Sigmoid colon (tissue), 7 donors: ENCODE data around the gene MMP12. TPM values are rescaled to one million over a fixed set of nuclear protein-coding genes. Genes with fewer than 3 reads are reported as not detected.

ENCODE experiments used
- DNase-seq: peaks from one replicate; pipeline ENCODE4 v3.0.0-alpha.2; 2019
- H3K27ac ChIP-seq, 4 donors: fragments of 200-600 bp; sonication (generic); one replicate each; pipeline ENCODE4 v1.5.1; 2016 to 2019; ENCODE audit warnings: mild to moderate bottlenecking in 1 of 4
- H3K27me3 ChIP-seq, 3 donors: fragments of 200-600 bp; sonication (generic); one replicate each; pipeline ENCODE4 v1.5.1; 2019; ENCODE audit warnings: mild to moderate bottlenecking in 1 of 3
- H3K36me3 ChIP-seq, 4 donors: fragments of 200-600 bp; sonication (generic); one replicate each; pipeline ENCODE4 v1.5.1; 2016 to 2019
- H3K4me1 ChIP-seq, 4 donors: fragments of 200-600 bp; sonication (generic); one replicate each; pipeline ENCODE4 v1.5.1; 2017 to 2019
- H3K4me3 ChIP-seq, 4 donors: fragments of 200-600 bp; sonication (generic); one replicate each; pipeline ENCODE4 v1.5.1; 2017 to 2019; ENCODE audit warnings: mild to moderate bottlenecking in 2 of 4, moderate library complexity in 1 of 4
- H3K9me3 ChIP-seq, 4 donors: fragments of 200-600 bp in 3 of 4; sonication (generic) in 3 of 4; one replicate each; pipeline versions ENCODE4 v1.5.1 to v1.6.1; 2013 to 2019
- CTCF ChIP-seq, 4 experiments: fragments of 450-650 bp in 3 of 4; fragments of 200-600 bp in 1 of 4; IDR thresholded peaks; one replicate each; pipeline ENCODE4 v1.5.1; 2016 to 2019; ENCODE audit warnings: antibody characterized with exemption in 4 of 4, mild to moderate bottlenecking in 3 of 4, moderate library complexity in 2 of 4
- EP300 ChIP-seq, 4 donors: sonication (generic); formaldehyde crosslinking; IDR thresholded peaks; one replicate each; pipeline ENCODE4 v1.6.1; 2017; ENCODE audit warnings: antibody characterized with exemption in 4 of 4
- POLR2A ChIP-seq, 2 donors: fragments of 450-650 bp; IDR thresholded peaks; one replicate each; pipeline ENCODE4 v1.6.1; 2016; ENCODE audit warnings: antibody characterized with exemption in 2 of 2, mild to moderate bottlenecking in 2 of 2, moderate library complexity in 2 of 2
- POLR2AphosphoS5 ChIP-seq, 4 donors: sonication (generic); formaldehyde crosslinking; IDR thresholded peaks; one replicate each; pipeline ENCODE4 v1.6.1; 2017; ENCODE audit warnings: antibody characterized with exemption in 4 of 4
- WGBS, 2 donors: extraction: QIAGEN DNeasy Blood & Tissue Kit; methylation state at CpG; one replicate each; pipeline ENCODE4 v1.1.7; 2013; 5-methylcytosine and 5-hydroxymethylcytosine counted together
- intact Hi-C: fragments of 100-400 bp; cut with DNase I; formaldehyde crosslinking; loops from one replicate; pipeline ENCODE4 v1.15.1; 2023
- polyA plus RNA-seq, 3 donors: library from polyadenylated mRNA; stranded (reverse); fragments of 200-250 nt; gene quantifications; one replicate each; pipeline ENCODE4 v1.2.3, GENCODE V29; 2013
- total RNA-seq, 4 donors: library from RNA; depleted of rRNA; stranded (reverse); fragments of >200 nt; gene quantifications; one replicate each; pipeline ENCODE4 v1.1.0, GENCODE V29; 2016
- donor health status: healthy with polysubstance abuse.
- donor health status: Bipolar disorder and iron deficiency.
- donor health status: healthy.

The MMP12 gene
- total and polyA plus RNA-seq, 7 donors: 1.8 to 209 (median 17.0) TPM; not detected in 3

GRCh38 chr11:102837156-102837555, 37.6 kb downstream of the MMP12 start:
- Histone ChIP-seq H3K36me3 (no peaks in the 10 kb centered on the region), H3K27me3 (no peaks in the 10 kb centered on the region), H3K9me3 (no peaks in the 10 kb centered on the region), H3K4me1 (peaks cover 0 to 24% (median 12%) of the 10 kb centered on the region in 4 donors), H3K27ac (no peak overlapping the region), H3K4me3 (no peak overlapping the region)
- TF ChIP-seq POLR2AphosphoS5 (IDR thresholded peaks at IDR 0.05): no peak
- TF ChIP-seq EP300 (IDR thresholded peaks at IDR 0.05): no peak
- no peak for TF ChIP-seq POLR2A (IDR thresholded peaks at IDR 0.05)
- no peak for TF ChIP-seq CTCF (IDR thresholded peaks at IDR 0.05)
- no peak for DNase-seq
- WGBS, 2 donors: 89 to 95% methylated on average over 2 of the region's 2 CpGs
- intact Hi-C loops: no loop called here

GRCh38 chr11:102836290-102836875, 38.4 kb downstream of the MMP12 start:
- Histone ChIP-seq H3K9me3 (no peaks in the 10 kb centered on the region), H3K4me1 (peaks cover 0 to 24% (median 12%) of the 10 kb centered on the region in 4 donors), H3K27ac (peak overlapping the region in 2 of 4 donors; percentile 28 to 47), H3K36me3 (no peaks in the 10 kb centered on the region), H3K4me3 (no peak overlapping the region), H3K27me3 (no peaks in the 10 kb centered on the region)
- TF ChIP-seq EP300 (IDR thresholded peaks at IDR 0.05) (no peak), POLR2AphosphoS5 (IDR thresholded peaks at IDR 0.05) (no peak), POLR2A (IDR thresholded peaks at IDR 0.05) (no peak), CTCF (IDR thresholded peaks at IDR 0.05) (no peak)
- intact Hi-C loops: no loop called here
- no peak for DNase-seq
- 65 to 77% methylated on average over 3 of the region's 3 CpGs for WGBS, 2 donors

GRCh38 chr11:102833731-102834130, 41.1 kb downstream of the MMP12 start:
- H3K4me3 ChIP-seq: no peak overlapping the region
- no peaks in the 10 kb centered on the region for H3K27me3 ChIP-seq
- TF ChIP-seq POLR2A (IDR thresholded peaks at IDR 0.05) (no peak), POLR2AphosphoS5 (IDR thresholded peaks at IDR 0.05) (no peak), EP300 (IDR thresholded peaks at IDR 0.05) (no peak), CTCF (IDR thresholded peaks at IDR 0.05) (no peak)
- intact Hi-C loops: loop anchor here (5.0 kb wide), 2 partner anchors 109 to 219 kb away; no protein-coding TSS in a partner anchor
- 86 to 93% methylated on average over 2 of the region's 2 CpGs for WGBS, 2 donors
- no peak for DNase-seq
- no peaks in the 10 kb centered on the region for H3K36me3 ChIP-seq
- no peak overlapping the region for H3K27ac ChIP-seq
- peaks cover 0 to 24% (median 12%) of the 10 kb centered on the region in 4 donors for H3K4me1 ChIP-seq
- H3K9me3 ChIP-seq: no peaks in the 10 kb centered on the region

GRCh38 chr11:102832612-102833011, 42.2 kb downstream of the MMP12 start:
- Histone ChIP-seq H3K9me3 (no peaks in the 10 kb centered on the region), H3K27me3 (no peaks in the 10 kb centered on the region), H3K4me3 (no peak overlapping the region), H3K27ac (no peak overlapping the region), H3K36me3 (no peaks in the 10 kb centered on the region), H3K4me1 (peaks cover 0 to 24% (median 12%) of the 10 kb centered on the region in 4 donors)
- TF ChIP-seq EP300 (IDR thresholded peaks at IDR 0.05): no peak
- TF ChIP-seq CTCF (IDR thresholded peaks at IDR 0.05): no peak
- TF ChIP-seq POLR2A (IDR thresholded peaks at IDR 0.05): no peak
- no peak for TF ChIP-seq POLR2AphosphoS5 (IDR thresholded peaks at IDR 0.05)
- no peak for DNase-seq
- intact Hi-C loops: loop anchor here (5.0 kb wide), 2 partner anchors 110 to 220 kb away; no protein-coding TSS in a partner anchor
- whole genome bisulfite sequencing, 2 donors: 91 to 94% methylated on average over 7 of the region's 7 CpGs
